OCI-LY3 (cell line): ENCODE data around the gene CEP131.

Experiments
- CTCF ChIP-seq: fragments of 200-600, 300-600 bp; sonication (generic); IDR thresholded peaks from 2 replicates; pipeline ENCODE4 v1.5.1; 2014; ENCODE audit warnings: antibody characterized with exemption, low read length, low read depth
- EZH2phosphoT487 ChIP-seq: fragments of 200-600 bp; shearing (Covaris generic); IDR thresholded peaks from 2 replicates; pipeline ENCODE4 v1.6.1; 2018; ENCODE audit warnings: antibody characterized with exemption, mixed run types, low read depth

- no peak for TF ChIP-seq CTCF
- TF ChIP-seq EZH2phosphoT487, result no peak
These were observed 16.6 kb downstream of the CEP131 start for GRCh38 chr17:81206166-81206565.
